Measurements from ENCODE around the gene USF2. TPM values are rescaled to one million over a fixed set of nuclear protein-coding genes. Genes with fewer than 3 reads are reported as not detected.

Gene USF2
- total and polyA plus RNA-seq, 2 of the 8 experiments (the other 6 are each of a cell fraction or from before 2014, with no cell fraction given): 74.1 to 109 TPM

- no peak overlapping the region for H2AFZ ChIP-seq (ENCODE audit: low read length)
- CTCF ChIA-PET (ENCODE audit: partially characterized antibody): interaction anchor here (0.7 to 5.7 kb wide), 13 partner anchors 9 to 193 kb away, joined by 3 to 16 read pairs (median 5); partner anchors contain the start of genes FAM187B and FXYD5
Observed at GRCh38 chr19:35236638-35237400, 31.9 kb upstream of the USF2 start.

More at GRCh38 chr19:35236638-35237400, 31.9 kb upstream of the USF2 start:
- H4K91ac ChIP-seq (replicated peaks; ENCODE audit: insufficient read length, low read length): no peak overlapping the region
- H3K4me1 ChIP-seq (replicated peaks in 1 of 4; ENCODE audit: control insufficient read depth in 3 of 4, insufficient read depth in 4 of 4, low read length in 3 of 4): no peaks in the 10 kb centered on the region
- H4K20me1 ChIP-seq (replicated peaks in 1 of 2; ENCODE audit: control insufficient read depth in 1 of 2, insufficient read depth in 2 of 2, low read length in 2 of 2): no peaks in the 10 kb centered on the region
- no peak overlapping the region for H2BK15ac ChIP-seq (ENCODE audit: low read length)
- H3K23me2 ChIP-seq (ENCODE audit: low read depth, low read length): no peaks in the 10 kb centered on the region
- H3K27ac ChIP-seq (ENCODE audit: low read depth, low read length): no peak overlapping the region
- H3K79me2 ChIP-seq (ENCODE audit: control insufficient read depth in 1 of 2, insufficient read depth in 2 of 2, low read length in 2 of 2): no peaks in the 10 kb centered on the region
- 84% methylated on average over 6 of the region's 6 CpGs; no CpG with 5 or more reads in 1 of the 2 experiments for WGBS, 2 experiments (ENCODE audit: extremely low coverage in 1 of 2, insufficient coverage in 1 of 2, insufficient read length in 1 of 2, insufficient replicate concordance in 2 of 2, low coverage in 1 of 2, low lambda C conversion rate in 2 of 2, missing lambda C conversion rate in 1 of 2)
- no peak overlapping the region for H3K23ac ChIP-seq (ENCODE audit: insufficient read length)
- POLR2A ChIA-PET (ENCODE audit: partially characterized antibody): interaction anchor here (0.6 to 1.7 kb wide), 7 partner anchors 11 to 95 kb away, joined by 3 to 9 read pairs (median 5); no protein-coding TSS in a partner anchor
- no peak overlapping the region for H4K5ac ChIP-seq (ENCODE audit: insufficient read length, low read depth, low read length)
- no peak overlapping the region for H4K8ac ChIP-seq (ENCODE audit: extremely low read depth, insufficient read depth, low read length)
- no peak overlapping the region for H3K4me2 ChIP-seq (ENCODE audit: insufficient read depth in 1 of 2, low read depth in 2 of 2, low read length in 2 of 2)
- H3K36me3 ChIP-seq (ENCODE audit: control insufficient read depth in 2 of 4, insufficient read depth in 4 of 4, low read length in 3 of 4): no peaks in the 10 kb centered on the region
- no peak overlapping the region for H2BK120ac ChIP-seq (replicated peaks; ENCODE audit: low read depth, low read length)
- no peak overlapping the region for H3K4ac ChIP-seq (replicated peaks; ENCODE audit: insufficient read length, low read depth, low read length)
- 0 out of 7 replicates have a peak, but pooled peaks cover 0 to 1% (median 0%) of the 10 kb centered on the region in 4 experiments for H3K27me3 ChIP-seq (replicated peaks in 1 of 4; ENCODE audit: control insufficient read depth in 3 of 4, extremely low read depth in 1 of 4, insufficient read depth in 3 of 4, low read length in 3 of 4)
- no peak overlapping the region for H2BK12ac ChIP-seq (ENCODE audit: low read depth, low read length)
- H3K56ac ChIP-seq (replicated peaks; ENCODE audit: insufficient read length, low read depth, low read length): no peak overlapping the region
- no peak overlapping the region for H2BK20ac ChIP-seq (ENCODE audit: low read length)
- no peak overlapping the region for H2AK5ac ChIP-seq (ENCODE audit: low read depth, low read length)
- H3K9me3 ChIP-seq (ENCODE audit: insufficient read depth in 2 of 2, low read depth in 1 of 2, low read length in 1 of 2): peaks cover 9 to 14% of the 10 kb centered on the region in 2 experiments; a peak in 3 of 4 replicates
- no peak overlapping the region for H3K4me3 ChIP-seq (ENCODE audit: extremely low read depth in 1 of 4, insufficient read depth in 2 of 4, low read depth in 3 of 4, low read length in 4 of 4)
- no peak overlapping the region for H3K18ac ChIP-seq (ENCODE audit: extremely low read depth, low read length)
- FAIRE-seq (no peak), DNase-seq (ENCODE audit: low read depth in 1 of 2, low spot score in 2 of 2) (no peak)
- no peak overlapping the region for H3K14ac ChIP-seq (ENCODE audit: insufficient read length)
- H3K79me1 ChIP-seq (ENCODE audit: low read depth, low read length): no peaks in the 10 kb centered on the region
- H2BK5ac ChIP-seq (ENCODE audit: low read depth, low read length): no peak overlapping the region
- no peak overlapping the region for H3K9ac ChIP-seq (replicated peaks in 1 of 4; ENCODE audit: extremely low read depth in 1 of 4, low read depth in 3 of 4, low read length in 3 of 4)
- TF ChIP-seq TCF12 (IDR thresholded peaks at IDR 0.05; ENCODE audit: low read depth, low read length): no peak
- peak; percentile 47 for TF ChIP-seq RAD21 (IDR thresholded peaks at IDR 0.05 in 1 of 2, conservative IDR thresholded peaks at IDR 0.05 in 1 of 2; ENCODE audit: low read depth in 2 of 2, low read length in 2 of 2)
- peak in 2 of 3 experiments; percentile 31 to 50; a peak in 2 of 4 replicates for TF ChIP-seq CTCF (IDR thresholded peaks at IDR 0.05; ENCODE audit: control extremely low read depth in 1 of 3, insufficient read depth in 1 of 3, low read depth in 1 of 3, low read length in 3 of 3)
- peak; percentile 61; the same call in 1 of the 2 replicates for TF ChIP-seq RFX5 (IDR thresholded peaks at IDR 0.05; ENCODE audit: borderline replicate concordance, low read depth, low read length)

Data from H1 (cell line).